WTC11 (cell line): Measurements from ENCODE around the gene AP1G1.

Source experiments
- AFF4 ChIP-seq: sonication (generic); formaldehyde crosslinking; IDR thresholded peaks from 2 replicates; pipeline ENCODE4 v1.8.1; 2023; ENCODE audit warnings: mild to moderate bottlenecking, missing genetic modification reagents, borderline replicate concordance
- TCF7 ChIP-seq: sonication (generic); formaldehyde crosslinking; IDR thresholded peaks from 2 replicates; pipeline ENCODE4 v1.8.0; 2022; ENCODE audit warnings: mild to moderate bottlenecking, low read depth, missing genetic modification reagents, moderate library complexity
- TF ChIP-seq, protein P1 (sequence below): fragments of 200-600 bp; IDR thresholded peaks from 2 replicates; pipeline ENCODE4 v1.8.0; 2022; ENCODE audit warnings: antibody characterized with exemption

DNA sequence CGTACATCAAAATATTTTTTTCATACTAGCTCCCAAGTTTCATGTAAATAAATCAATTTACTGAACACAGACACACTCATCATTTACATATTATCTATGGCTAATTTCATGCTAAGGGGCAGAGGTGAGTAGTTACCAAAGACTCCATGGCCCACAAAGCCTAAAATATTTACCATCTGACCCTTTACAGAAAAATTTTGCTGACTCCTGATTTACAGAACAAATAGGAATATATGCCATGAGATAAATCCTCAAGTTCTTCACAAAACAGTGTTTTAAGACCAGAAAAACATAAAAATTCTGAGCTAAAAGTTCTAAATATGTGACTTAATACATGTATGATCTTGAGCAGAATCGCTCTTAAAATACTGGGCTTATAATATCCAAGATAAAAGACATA is 47.5 kb downstream of the AP1G1 start:
- TF ChIP-seq, protein P1, sequence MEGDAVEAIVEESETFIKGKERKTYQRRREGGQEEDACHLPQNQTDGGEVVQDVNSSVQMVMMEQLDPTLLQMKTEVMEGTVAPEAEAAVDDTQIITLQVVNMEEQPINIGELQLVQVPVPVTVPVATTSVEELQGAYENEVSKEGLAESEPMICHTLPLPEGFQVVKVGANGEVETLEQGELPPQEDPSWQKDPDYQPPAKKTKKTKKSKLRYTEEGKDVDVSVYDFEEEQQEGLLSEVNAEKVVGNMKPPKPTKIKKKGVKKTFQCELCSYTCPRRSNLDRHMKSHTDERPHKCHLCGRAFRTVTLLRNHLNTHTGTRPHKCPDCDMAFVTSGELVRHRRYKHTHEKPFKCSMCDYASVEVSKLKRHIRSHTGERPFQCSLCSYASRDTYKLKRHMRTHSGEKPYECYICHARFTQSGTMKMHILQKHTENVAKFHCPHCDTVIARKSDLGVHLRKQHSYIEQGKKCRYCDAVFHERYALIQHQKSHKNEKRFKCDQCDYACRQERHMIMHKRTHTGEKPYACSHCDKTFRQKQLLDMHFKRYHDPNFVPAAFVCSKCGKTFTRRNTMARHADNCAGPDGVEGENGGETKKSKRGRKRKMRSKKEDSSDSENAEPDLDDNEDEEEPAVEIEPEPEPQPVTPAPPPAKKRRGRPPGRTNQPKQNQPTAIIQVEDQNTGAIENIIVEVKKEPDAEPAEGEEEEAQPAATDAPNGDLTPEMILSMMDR = no peak
- TF ChIP-seq TCF7 (CRISPR knock-in tag) (no peak), AFF4 (CRISPR knock-in tag) (no peak)
